ENCODE results near the gene KCNJ18.
"Not testable (repeated sequence)": the region's sequence is repeated elsewhere in the genome, so short reads cannot be mapped to it uniquely, and the experiment has no call there.

The KCNJ18 gene

GRCh38 chr17:21751111-21751510 lies 58.8 kb downstream of the KCNJ18 start:
- DNase-seq (ENCODE audit: low read depth in 1 of 2, low spot score in 1 of 2) = not testable (repeated sequence)

Measured in stimulated activated CD4-positive, alpha-beta T cell treated with anti-CD3 and anti-CD28 coated beads, Interleukin-15, amount 100 ng/mL, for 1 hour (primary cell).